GM18507 (cell line): ENCODE data around the gene GPR65.
"Not testable (repeated sequence)": the region's sequence is repeated elsewhere in the genome, so short reads cannot be mapped to it uniquely, and the experiment has no call there.

Experiments
- DNase-seq: peaks from one replicate; pipeline ENCODE4 v3.0.0; 2011; ENCODE audit warnings: low read depth; ENCODE audit not compliant: insufficient read length; ENCODE audit errors: extremely low spot score
- FAIRE-seq: peaks from 2 replicates; lab custom pipeline; 2011; peaks lifted over from hg19 to GRCh38; lab: Jason Lieb, UNC

Gene GPR65

GRCh38 chr14:88002421-88003075, 2.4 kb upstream of the GPR65 start:
- no peak for DNase-seq
- peak; percentile 70 for FAIRE-seq

- DNase-seq (no peak), FAIRE-seq (peak; percentile 5)
Measured at GRCh38 chr14:88003425-88003824, 1.5 kb upstream of the GPR65 start.

- DNase-seq (no peak), FAIRE-seq (peak; percentile 12)
Measured at GRCh38 chr14:88004506-88005036, 364 bp upstream of the GPR65 start.

GRCh38 chr14:88005978-88006851, 1.3 kb downstream of the GPR65 start:
- peak; percentile 20 for DNase-seq
- FAIRE-seq = peak; percentile 97

- DNase-seq (no peak), FAIRE-seq (no peak)
Measured at GRCh38 chr14:88007608-88008007, 2.7 kb downstream of the GPR65 start.

- peak; percentile 36 for FAIRE-seq
- DNase-seq = no peak
Measured at GRCh38 chr14:88008039-88008742, 3.3 kb downstream of the GPR65 start.

GRCh38 chr14:88009486-88009885, 4.6 kb downstream of the GPR65 start:
- FAIRE-seq = no peak
- no peak for DNase-seq

- FAIRE-seq = no peak
Measured at GRCh38 chr14:88010331-88010730, 5.4 kb downstream of the GPR65 start.

GRCh38 chr14:88012495-88012894, 7.6 kb downstream of the GPR65 start:
- FAIRE-seq = no peak

More at GRCh38 chr14:88010331-88010730, 5.4 kb downstream of the GPR65 start:
- DNase-seq = no peak

GRCh38 chr14:88013750-88014349, 8.9 kb downstream of the GPR65 start:
- FAIRE-seq (peak; percentile 72), DNase-seq (peak; percentile 20)

More at GRCh38 chr14:88012495-88012894, 7.6 kb downstream of the GPR65 start:
- no peak for DNase-seq

GRCh38 chr14:88016768-88017167, 11.8 kb downstream of the GPR65 start:
- FAIRE-seq (no peak), DNase-seq (no peak)

GRCh38 chr14:88017535-88017934, 12.6 kb downstream of the GPR65 start:
- no peak for FAIRE-seq

GRCh38 chr14:88023658-88024187, 18.8 kb downstream of the GPR65 start:
- no peak for DNase-seq

More at GRCh38 chr14:88017535-88017934, 12.6 kb downstream of the GPR65 start:
- no peak for DNase-seq

GRCh38 chr14:88024252-88025086, 19.5 kb downstream of the GPR65 start:
- not testable (repeated sequence) for DNase-seq, FAIRE-seq

More at GRCh38 chr14:88023658-88024187, 18.8 kb downstream of the GPR65 start:
- no peak for FAIRE-seq

- DNase-seq (no peak), FAIRE-seq (no peak)
Measured at GRCh38 chr14:88025313-88025712, 20.4 kb downstream of the GPR65 start.

- FAIRE-seq (peak; percentile 55), DNase-seq (no peak)
Measured at GRCh38 chr14:88026890-88027289, 22.0 kb downstream of the GPR65 start.

GRCh38 chr14:88029500-88029899, 24.6 kb downstream of the GPR65 start:
- DNase-seq (no peak), FAIRE-seq (no peak)

GRCh38 chr14:88030079-88030478, 25.1 kb downstream of the GPR65 start:
- DNase-seq = no peak

More at GRCh38 chr14:88030079-88030478, 25.1 kb downstream of the GPR65 start:
- no peak for FAIRE-seq
